ENCODE results near the gene SMIM30. TPM values are rescaled to one million over a fixed set of nuclear protein-coding genes. Genes with fewer than 3 reads are reported as not detected.

Gene SMIM30
- total RNA-seq, 2 donors from 2014 or later, result 47.9 TPM

Other genes starting within 250 kb of the SMIM30 start
- gene GPR85, start 31.7 kb downstream of the SMIM30 start, total RNA-seq, result 1 to 10 TPM in 1 of 2 donors, under 1 TPM in 1; 0.24 to 1.2 TPM